Measurements from ENCODE around the gene MPP3.
"Not testable (repeated sequence)": the region's sequence is repeated elsewhere in the genome, so short reads cannot be mapped to it uniquely, and the experiment has no call there.

MPP3 gene

GRCh38 chr17:43871946-43872690 lies 39.2 kb upstream of the MPP3 start:
- Histone ChIP-seq H3K4me1 (ENCODE audit: insufficient read depth, low read length) (no peaks in the 10 kb centered on the region), H3K9me3 (ENCODE audit: control insufficient read depth, insufficient read depth, low read length) (no peaks in the 10 kb centered on the region), H3K9ac (ENCODE audit: low read depth, low read length) (no peak overlapping the region), H3K36me3 (ENCODE audit: insufficient read depth, low read length) (no peaks in the 10 kb centered on the region)

- not testable (repeated sequence) for H3K9ac ChIP-seq (ENCODE audit: low read depth, low read length); H3K9me3 ChIP-seq (ENCODE audit: control insufficient read depth, insufficient read depth, low read length); H3K4me1 ChIP-seq (ENCODE audit: insufficient read depth, low read length); H3K36me3 ChIP-seq (ENCODE audit: insufficient read depth, low read length)
Observed at GRCh38 chr17:43869031-43869430, 36.1 kb upstream of the MPP3 start.

- H3K4me1 ChIP-seq (ENCODE audit: insufficient read depth, low read length) = no peaks in the 10 kb centered on the region
- no peaks in the 10 kb centered on the region for H3K36me3 ChIP-seq (ENCODE audit: insufficient read depth, low read length)
- no peaks in the 10 kb centered on the region for H3K9me3 ChIP-seq (ENCODE audit: control insufficient read depth, insufficient read depth, low read length)
- H3K9ac ChIP-seq (ENCODE audit: low read depth, low read length) = no peak overlapping the region
Observed at GRCh38 chr17:43868226-43868994, 35.5 kb upstream of the MPP3 start.

GRCh38 chr17:43864161-43864984 lies 31.4 kb upstream of the MPP3 start:
- Histone ChIP-seq H3K36me3 (ENCODE audit: insufficient read depth, low read length) (no peaks in the 10 kb centered on the region), H3K4me1 (ENCODE audit: insufficient read depth, low read length) (no peaks in the 10 kb centered on the region), H3K9me3 (ENCODE audit: control insufficient read depth, insufficient read depth, low read length) (no peaks in the 10 kb centered on the region), H3K9ac (ENCODE audit: low read depth, low read length) (no peak overlapping the region)

- Histone ChIP-seq H3K36me3 (ENCODE audit: insufficient read depth, low read length) (no peaks in the 10 kb centered on the region), H3K9ac (ENCODE audit: low read depth, low read length) (no peak overlapping the region), H3K9me3 (ENCODE audit: control insufficient read depth, insufficient read depth, low read length) (no peaks in the 10 kb centered on the region), H3K4me1 (ENCODE audit: insufficient read depth, low read length) (no peaks in the 10 kb centered on the region)
Observed at GRCh38 chr17:43861960-43862359, 29.0 kb upstream of the MPP3 start.

GRCh38 chr17:43860927-43861622 lies 28.1 kb upstream of the MPP3 start:
- Histone ChIP-seq H3K9me3 (ENCODE audit: control insufficient read depth, insufficient read depth, low read length) (no peaks in the 10 kb centered on the region), H3K4me1 (ENCODE audit: insufficient read depth, low read length) (no peaks in the 10 kb centered on the region), H3K36me3 (ENCODE audit: insufficient read depth, low read length) (no peaks in the 10 kb centered on the region), H3K9ac (ENCODE audit: low read depth, low read length) (no peak overlapping the region)

GRCh38 chr17:43860077-43860725 lies 27.3 kb upstream of the MPP3 start:
- Histone ChIP-seq H3K9ac (ENCODE audit: low read depth, low read length) (no peak overlapping the region), H3K4me1 (ENCODE audit: insufficient read depth, low read length) (no peaks in the 10 kb centered on the region), H3K9me3 (ENCODE audit: control insufficient read depth, insufficient read depth, low read length) (no peaks in the 10 kb centered on the region), H3K36me3 (ENCODE audit: insufficient read depth, low read length) (no peaks in the 10 kb centered on the region)

GRCh38 chr17:43857957-43858600 lies 25.1 kb upstream of the MPP3 start:
- no peaks in the 10 kb centered on the region for H3K9me3 ChIP-seq (ENCODE audit: control insufficient read depth, insufficient read depth, low read length)
- H3K36me3 ChIP-seq (ENCODE audit: insufficient read depth, low read length) = no peaks in the 10 kb centered on the region
- no peaks in the 10 kb centered on the region for H3K4me1 ChIP-seq (ENCODE audit: insufficient read depth, low read length)
- no peak overlapping the region for H3K9ac ChIP-seq (ENCODE audit: low read depth, low read length)

GRCh38 chr17:43857141-43857540 lies 24.2 kb upstream of the MPP3 start:
- H3K36me3 ChIP-seq (ENCODE audit: insufficient read depth, low read length) = no peaks in the 10 kb centered on the region

GRCh38 chr17:43856141-43856540 lies 23.2 kb upstream of the MPP3 start:
- Histone ChIP-seq H3K9ac (ENCODE audit: low read depth, low read length) (no peak overlapping the region), H3K9me3 (ENCODE audit: control insufficient read depth, insufficient read depth, low read length) (no peaks in the 10 kb centered on the region), H3K4me1 (ENCODE audit: insufficient read depth, low read length) (no peaks in the 10 kb centered on the region), H3K36me3 (ENCODE audit: insufficient read depth, low read length) (no peaks in the 10 kb centered on the region)

More at GRCh38 chr17:43857141-43857540, 24.2 kb upstream of the MPP3 start:
- H3K9ac ChIP-seq (ENCODE audit: low read depth, low read length) = no peak overlapping the region
- no peaks in the 10 kb centered on the region for H3K9me3 ChIP-seq (ENCODE audit: control insufficient read depth, insufficient read depth, low read length)
- H3K4me1 ChIP-seq (ENCODE audit: insufficient read depth, low read length) = no peaks in the 10 kb centered on the region

- Histone ChIP-seq H3K4me1 (ENCODE audit: insufficient read depth, low read length) (no peaks in the 10 kb centered on the region), H3K9ac (ENCODE audit: low read depth, low read length) (no peak overlapping the region), H3K36me3 (ENCODE audit: insufficient read depth, low read length) (no peaks in the 10 kb centered on the region), H3K9me3 (ENCODE audit: control insufficient read depth, insufficient read depth, low read length) (no peaks in the 10 kb centered on the region)
Observed at GRCh38 chr17:43855061-43855460, 22.1 kb upstream of the MPP3 start.

GRCh38 chr17:43854498-43854897 lies 21.6 kb upstream of the MPP3 start:
- Histone ChIP-seq H3K36me3 (ENCODE audit: insufficient read depth, low read length) (no peaks in the 10 kb centered on the region), H3K4me1 (ENCODE audit: insufficient read depth, low read length) (no peaks in the 10 kb centered on the region), H3K9me3 (ENCODE audit: control insufficient read depth, insufficient read depth, low read length) (no peaks in the 10 kb centered on the region), H3K9ac (ENCODE audit: low read depth, low read length) (no peak overlapping the region)

- no peaks in the 10 kb centered on the region for H3K36me3 ChIP-seq (ENCODE audit: insufficient read depth, low read length)
- H3K9ac ChIP-seq (ENCODE audit: low read depth, low read length) = no peak overlapping the region
- no peaks in the 10 kb centered on the region for H3K9me3 ChIP-seq (ENCODE audit: control insufficient read depth, insufficient read depth, low read length)
- no peaks in the 10 kb centered on the region for H3K4me1 ChIP-seq (ENCODE audit: insufficient read depth, low read length)
Observed at GRCh38 chr17:43853546-43853945, 20.6 kb upstream of the MPP3 start.

Measured in ES-I3 (cell line).